OCI-LY3 (cell line): Measurements from ENCODE around the gene ANXA3.

Experiments
- EZH2phosphoT487 ChIP-seq: fragments of 200-600 bp; shearing (Covaris generic); IDR thresholded peaks from 2 replicates; pipeline ENCODE4 v1.6.1; 2018; ENCODE audit warnings: antibody characterized with exemption, mixed run types, low read depth
- TF ChIP-seq, protein P1 (sequence below): fragments of 200-600, 300-600 bp; sonication (generic); IDR thresholded peaks from 2 replicates; pipeline ENCODE4 v1.5.1; 2014; ENCODE audit warnings: antibody characterized with exemption, low read length, low read depth

DNA sequence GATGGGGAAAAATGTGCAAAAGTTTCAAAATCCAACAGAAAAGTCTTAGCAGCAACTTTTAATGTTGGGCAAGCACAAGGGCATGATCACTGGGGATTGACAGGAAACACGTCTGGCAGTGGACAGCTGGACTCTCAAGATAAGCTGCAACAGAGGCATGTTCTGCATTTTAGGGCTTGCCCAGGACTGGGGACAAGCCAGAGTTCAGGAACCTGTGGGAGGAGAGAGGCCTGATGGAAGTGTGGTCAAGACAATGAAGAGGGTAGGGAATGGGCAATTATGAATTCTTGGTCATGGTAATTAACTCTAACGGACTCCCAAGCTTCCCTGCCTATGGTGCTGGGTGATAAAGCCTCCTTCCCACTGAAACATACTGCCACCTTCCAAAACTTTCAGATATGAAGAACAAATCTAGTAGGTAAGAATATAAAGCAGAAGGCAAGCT lies 48.4 kb downstream of the ANXA3 start:
- TF ChIP-seq, protein P1, sequence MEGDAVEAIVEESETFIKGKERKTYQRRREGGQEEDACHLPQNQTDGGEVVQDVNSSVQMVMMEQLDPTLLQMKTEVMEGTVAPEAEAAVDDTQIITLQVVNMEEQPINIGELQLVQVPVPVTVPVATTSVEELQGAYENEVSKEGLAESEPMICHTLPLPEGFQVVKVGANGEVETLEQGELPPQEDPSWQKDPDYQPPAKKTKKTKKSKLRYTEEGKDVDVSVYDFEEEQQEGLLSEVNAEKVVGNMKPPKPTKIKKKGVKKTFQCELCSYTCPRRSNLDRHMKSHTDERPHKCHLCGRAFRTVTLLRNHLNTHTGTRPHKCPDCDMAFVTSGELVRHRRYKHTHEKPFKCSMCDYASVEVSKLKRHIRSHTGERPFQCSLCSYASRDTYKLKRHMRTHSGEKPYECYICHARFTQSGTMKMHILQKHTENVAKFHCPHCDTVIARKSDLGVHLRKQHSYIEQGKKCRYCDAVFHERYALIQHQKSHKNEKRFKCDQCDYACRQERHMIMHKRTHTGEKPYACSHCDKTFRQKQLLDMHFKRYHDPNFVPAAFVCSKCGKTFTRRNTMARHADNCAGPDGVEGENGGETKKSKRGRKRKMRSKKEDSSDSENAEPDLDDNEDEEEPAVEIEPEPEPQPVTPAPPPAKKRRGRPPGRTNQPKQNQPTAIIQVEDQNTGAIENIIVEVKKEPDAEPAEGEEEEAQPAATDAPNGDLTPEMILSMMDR: no peak
- TF ChIP-seq EZH2phosphoT487: no peak
